ENCODE measurements around the gene HSF2BP. TPM values are rescaled to one million over a fixed set of nuclear protein-coding genes. Genes with fewer than 3 reads are reported as not detected.

The HSF2BP gene
- total RNA-seq, 1 experiment from 2014 or later = 1.5 TPM

- Histone ChIP-seq H3K9ac (ENCODE audit: extremely low read depth, insufficient read length, low read length) (no peak overlapping the region), H4K91ac (ENCODE audit: insufficient read length, low read depth, low read length) (no peak overlapping the region), H3K4me1 (ENCODE audit: insufficient read depth, low read length) (no peaks in the 10 kb centered on the region), H3K23me2 (ENCODE audit: insufficient read length, low read depth, low read length, poor library complexity, severe bottlenecking) (no peaks in the 10 kb centered on the region), H2AFZ (ENCODE audit: low read length) (no peak overlapping the region), H2BK12ac (ENCODE audit: insufficient read length, low read depth, low read length) (no peak overlapping the region), H4K5ac (ENCODE audit: insufficient read length, low read depth, low read length) (no peak overlapping the region), H4K20me1 (ENCODE audit: control insufficient read depth, insufficient read depth, insufficient read length) (no peaks in the 10 kb centered on the region), H2BK20ac (ENCODE audit: low read depth, low read length, poor library complexity, severe bottlenecking) (no peak overlapping the region), H3K18ac (ENCODE audit: insufficient read length, low read depth, low read length) (no peak overlapping the region), H3K4ac (ENCODE audit: low read depth, low read length) (no peak overlapping the region), H3K79me1 (ENCODE audit: insufficient read depth, low read depth, low read length, poor library complexity, severe bottlenecking) (no peaks in the 10 kb centered on the region), H3K9me3 (ENCODE audit: control insufficient read depth, low read depth, low read length) (no peaks in the 10 kb centered on the region), H2BK15ac (ENCODE audit: low read depth, low read length) (no peak overlapping the region), H2AK5ac (ENCODE audit: insufficient read length, low read length) (no peak overlapping the region), H3K14ac (ENCODE audit: insufficient read depth, low read length) (no peak overlapping the region), H3K23ac (ENCODE audit: insufficient read length, low read depth, low read length) (no peak overlapping the region), H3K4me2 (ENCODE audit: insufficient read depth, insufficient read length, low read length) (no peak overlapping the region), H2BK5ac (ENCODE audit: insufficient read length, low read length) (no peak overlapping the region), H3K27me3 (ENCODE audit: insufficient read depth, low read length) (no peaks in the 10 kb centered on the region), H3K27ac (ENCODE audit: insufficient read length, low read depth, low read length) (no peak overlapping the region), H3T11ph (ENCODE audit: low read length) (no peak overlapping the region), H2BK120ac (ENCODE audit: low read depth, low read length, poor library complexity, severe bottlenecking) (no peak overlapping the region), H3K56ac (ENCODE audit: insufficient read length, low read depth, low read length) (no peak overlapping the region), H4K8ac (replicated peaks; ENCODE audit: insufficient read length, low read depth, low read length) (no peak overlapping the region), H3K79me2 (ENCODE audit: insufficient read depth, low read length) (no peaks in the 10 kb centered on the region)
- DNase-seq = no peak
- no CpG with 5 or more reads among the region's 4 CpGs for WGBS (ENCODE audit: extremely low coverage, insufficient read length, low lambda C conversion rate)
- Mint-ChIP-seq H3K9me3 (no peaks in the 10 kb centered on the region), H3K4me3 (no peak overlapping the region), H3K27ac (no peak overlapping the region; a peak in 1 of 7 replicates), H3K4me1 (peaks cover 12 to 18% of the 10 kb centered on the region in 2 experiments), H3K27me3 (ENCODE audit: low read depth) (no peaks in the 10 kb centered on the region; the same call in 1 of the 2 replicates), H3K36me3 (ENCODE audit: insufficient read depth in 1 of 3, low read depth in 3 of 3) (no peaks in the 10 kb centered on the region)
- TF ChIP-seq, protein P1, sequence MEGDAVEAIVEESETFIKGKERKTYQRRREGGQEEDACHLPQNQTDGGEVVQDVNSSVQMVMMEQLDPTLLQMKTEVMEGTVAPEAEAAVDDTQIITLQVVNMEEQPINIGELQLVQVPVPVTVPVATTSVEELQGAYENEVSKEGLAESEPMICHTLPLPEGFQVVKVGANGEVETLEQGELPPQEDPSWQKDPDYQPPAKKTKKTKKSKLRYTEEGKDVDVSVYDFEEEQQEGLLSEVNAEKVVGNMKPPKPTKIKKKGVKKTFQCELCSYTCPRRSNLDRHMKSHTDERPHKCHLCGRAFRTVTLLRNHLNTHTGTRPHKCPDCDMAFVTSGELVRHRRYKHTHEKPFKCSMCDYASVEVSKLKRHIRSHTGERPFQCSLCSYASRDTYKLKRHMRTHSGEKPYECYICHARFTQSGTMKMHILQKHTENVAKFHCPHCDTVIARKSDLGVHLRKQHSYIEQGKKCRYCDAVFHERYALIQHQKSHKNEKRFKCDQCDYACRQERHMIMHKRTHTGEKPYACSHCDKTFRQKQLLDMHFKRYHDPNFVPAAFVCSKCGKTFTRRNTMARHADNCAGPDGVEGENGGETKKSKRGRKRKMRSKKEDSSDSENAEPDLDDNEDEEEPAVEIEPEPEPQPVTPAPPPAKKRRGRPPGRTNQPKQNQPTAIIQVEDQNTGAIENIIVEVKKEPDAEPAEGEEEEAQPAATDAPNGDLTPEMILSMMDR (conservative IDR thresholded peaks at IDR 0.05) = no peak
These were observed 15.2 kb downstream of the HSF2BP start for GRCh38 chr21:43644071-43644470.
